Measurements from ENCODE around the gene SCML2.

DNA sequence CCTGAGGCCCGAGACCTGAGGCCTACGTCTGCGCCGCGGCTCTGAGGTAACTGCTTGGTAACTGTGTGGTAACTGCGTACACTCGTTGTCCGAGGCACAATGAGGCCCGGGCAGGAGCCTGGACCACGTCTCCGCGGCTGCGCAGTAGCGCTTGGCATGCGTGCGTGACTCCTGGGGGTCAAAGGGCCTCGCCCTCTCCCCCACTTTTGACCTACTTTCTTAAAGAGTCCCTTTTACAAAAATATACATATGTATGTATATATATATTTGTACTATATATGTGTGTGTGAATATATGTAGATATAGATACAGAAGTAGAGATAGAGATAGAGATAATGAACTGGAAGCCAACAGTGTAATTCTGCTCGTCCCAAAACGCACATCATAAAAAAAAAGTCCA is 133.7 kb downstream of the SCML2 start, which contains the start of gene BEND2:
- TF ChIP-seq, protein P1, sequence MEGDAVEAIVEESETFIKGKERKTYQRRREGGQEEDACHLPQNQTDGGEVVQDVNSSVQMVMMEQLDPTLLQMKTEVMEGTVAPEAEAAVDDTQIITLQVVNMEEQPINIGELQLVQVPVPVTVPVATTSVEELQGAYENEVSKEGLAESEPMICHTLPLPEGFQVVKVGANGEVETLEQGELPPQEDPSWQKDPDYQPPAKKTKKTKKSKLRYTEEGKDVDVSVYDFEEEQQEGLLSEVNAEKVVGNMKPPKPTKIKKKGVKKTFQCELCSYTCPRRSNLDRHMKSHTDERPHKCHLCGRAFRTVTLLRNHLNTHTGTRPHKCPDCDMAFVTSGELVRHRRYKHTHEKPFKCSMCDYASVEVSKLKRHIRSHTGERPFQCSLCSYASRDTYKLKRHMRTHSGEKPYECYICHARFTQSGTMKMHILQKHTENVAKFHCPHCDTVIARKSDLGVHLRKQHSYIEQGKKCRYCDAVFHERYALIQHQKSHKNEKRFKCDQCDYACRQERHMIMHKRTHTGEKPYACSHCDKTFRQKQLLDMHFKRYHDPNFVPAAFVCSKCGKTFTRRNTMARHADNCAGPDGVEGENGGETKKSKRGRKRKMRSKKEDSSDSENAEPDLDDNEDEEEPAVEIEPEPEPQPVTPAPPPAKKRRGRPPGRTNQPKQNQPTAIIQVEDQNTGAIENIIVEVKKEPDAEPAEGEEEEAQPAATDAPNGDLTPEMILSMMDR (IDR thresholded peaks at IDR 0.05; ENCODE audit: low read length) = no peak
- TF ChIP-seq EZH2 (optimal IDR thresholded peaks at IDR 0.05; ENCODE audit: low read depth, low read length) = no peak
